ENCODE measurements around the gene CST7.

CST7 gene

GRCh38 chr20:24950836-24951525, 1.9 kb downstream of the CST7 start:
- no peak for DNase-seq (ENCODE audit: low spot score)

- no peak for DNase-seq (ENCODE audit: low spot score)
Measured at GRCh38 chr20:24951536-24952083, 2.5 kb downstream of the CST7 start.

- no peak for DNase-seq (ENCODE audit: low spot score)
Measured at GRCh38 chr20:24952376-24953208, 3.5 kb downstream of the CST7 start.

GRCh38 chr20:24953209-24953575, 4.1 kb downstream of the CST7 start:
- DNase-seq (ENCODE audit: low spot score): no peak

GRCh38 chr20:24953621-24954133, 4.6 kb downstream of the CST7 start:
- no peak for DNase-seq (ENCODE audit: low spot score)

GRCh38 chr20:24954151-24954550, 5.1 kb downstream of the CST7 start:
- no peak for DNase-seq (ENCODE audit: low spot score)

GRCh38 chr20:24954566-24954965, 5.5 kb downstream of the CST7 start:
- DNase-seq (ENCODE audit: low spot score): no peak

GRCh38 chr20:24955045-24955444, 6.0 kb downstream of the CST7 start:
- no peak for DNase-seq (ENCODE audit: low spot score)

GRCh38 chr20:24956001-24956841, 7.2 kb downstream of the CST7 start:
- DNase-seq (ENCODE audit: low spot score): no peak

- no peak for DNase-seq (ENCODE audit: low spot score)
Measured at GRCh38 chr20:24957326-24958016, 8.4 kb downstream of the CST7 start.

- no peak for DNase-seq (ENCODE audit: low spot score)
Measured at GRCh38 chr20:24958506-24959385, 9.7 kb downstream of the CST7 start.

GRCh38 chr20:24959591-24960301, 10.7 kb downstream of the CST7 start:
- no peak for DNase-seq (ENCODE audit: low spot score)

GRCh38 chr20:24960302-24960801, 11.3 kb downstream of the CST7 start:
- no peak for DNase-seq (ENCODE audit: low spot score)

GRCh38 chr20:24960861-24961260, 11.8 kb downstream of the CST7 start:
- DNase-seq (ENCODE audit: low spot score): no peak

- no peak for DNase-seq (ENCODE audit: low spot score)
Measured at GRCh38 chr20:24961384-24962181, 12.5 kb downstream of the CST7 start.

GRCh38 chr20:24962182-24962492, 13.1 kb downstream of the CST7 start:
- DNase-seq (ENCODE audit: low spot score): no peak

- DNase-seq (ENCODE audit: low spot score): no peak
Measured at GRCh38 chr20:24962510-24962909, 13.4 kb downstream of the CST7 start.

- no peak for DNase-seq (ENCODE audit: low spot score)
Measured at GRCh38 chr20:24963672-24964505, 14.8 kb downstream of the CST7 start.
